Smooth muscle cell of the brain vasculature (primary cell): ENCODE data around the gene FADS2.

ENCODE experiments used
- DNase-seq: peaks from one replicate; pipeline ENCODE4 v3.0.0-alpha.2; 2012; ENCODE audit warnings: low read depth, low spot score

Gene FADS2

DNA sequence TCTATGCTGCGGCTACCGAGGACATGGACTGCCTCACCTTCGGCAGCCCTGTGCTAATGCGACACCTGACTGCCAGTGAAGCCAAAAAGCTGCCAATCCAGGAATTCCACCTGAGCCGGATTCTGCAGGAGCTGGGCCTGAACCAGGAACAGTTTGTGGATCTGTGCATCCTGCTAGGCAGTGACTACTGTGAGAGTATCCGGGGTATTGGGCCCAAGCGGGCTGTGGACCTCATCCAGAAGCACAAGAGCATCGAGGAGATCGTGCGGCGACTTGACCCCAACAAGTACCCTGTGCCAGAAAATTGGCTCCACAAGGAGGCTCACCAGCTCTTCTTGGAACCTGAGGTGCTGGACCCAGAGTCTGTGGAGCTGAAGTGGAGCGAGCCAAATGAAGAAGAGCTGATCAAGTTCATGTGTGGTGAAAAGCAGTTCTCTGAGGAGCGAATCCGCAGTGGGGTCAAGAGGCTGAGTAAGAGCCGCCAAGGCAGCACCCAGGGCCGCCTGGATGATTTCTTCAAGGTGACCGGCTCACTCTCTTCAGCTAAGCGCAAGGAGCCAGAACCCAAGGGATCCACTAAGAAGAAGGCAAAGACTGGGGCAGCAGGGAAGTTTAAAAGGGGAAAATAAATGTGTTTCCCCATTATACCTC lies 32.1 kb upstream of the FADS2 start:
- DNase-seq = no peak

- DNase-seq = no peak
These were observed 30.7 kb upstream of the FADS2 start for GRCh38 chr11:61797263-61797944.

GRCh38 chr11:61799665-61800284 lies 28.3 kb upstream of the FADS2 start:
- DNase-seq = no peak

GRCh38 chr11:61800331-61801281 lies 27.5 kb upstream of the FADS2 start:
- no peak for DNase-seq

DNA sequence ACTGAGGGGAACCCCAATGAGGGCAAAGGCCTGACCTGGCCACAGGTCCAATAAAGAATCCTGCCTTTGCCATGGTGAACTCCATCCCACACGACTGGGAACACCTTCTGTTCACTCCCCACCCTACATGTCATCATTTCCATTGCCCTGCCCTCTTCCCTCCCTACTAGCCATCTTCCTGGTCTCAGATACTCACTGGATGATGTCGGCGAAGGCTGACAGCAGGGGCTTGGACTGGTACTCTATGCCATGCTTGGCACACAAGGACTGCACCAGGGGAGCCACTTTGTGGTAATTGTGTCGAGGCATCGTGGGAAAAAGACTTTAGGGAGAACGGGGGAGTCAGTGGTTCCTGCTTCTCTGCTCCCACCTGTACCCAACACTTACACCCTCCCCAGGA lies 25.5 kb upstream of the FADS2 start:
- DNase-seq = no peak

GRCh38 chr11:61803889-61804647 lies 24.0 kb upstream of the FADS2 start:
- DNase-seq = no peak

GRCh38 chr11:61805146-61805545 lies 23.0 kb upstream of the FADS2 start:
- DNase-seq = no peak

DNA sequence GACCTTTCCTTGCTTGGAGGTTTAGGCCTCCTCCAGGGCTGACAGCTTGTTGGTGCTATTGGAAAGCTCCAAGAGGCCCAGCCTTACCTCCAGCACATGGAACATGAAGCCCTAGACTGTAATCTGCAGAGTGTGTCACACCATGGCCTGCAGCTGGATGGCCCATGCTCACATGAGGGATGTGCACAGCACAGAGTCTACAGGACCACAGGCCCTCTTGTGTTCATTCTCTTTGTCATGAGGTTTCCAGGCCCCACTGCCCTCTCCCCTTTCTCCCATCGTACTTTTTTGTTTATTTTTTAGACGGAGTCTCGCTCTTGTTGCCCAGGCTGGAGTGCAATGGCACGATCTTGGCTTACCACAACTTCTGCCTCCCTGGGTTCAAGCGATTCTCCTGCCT lies 21.3 kb upstream of the FADS2 start:
- DNase-seq = no peak

DNA sequence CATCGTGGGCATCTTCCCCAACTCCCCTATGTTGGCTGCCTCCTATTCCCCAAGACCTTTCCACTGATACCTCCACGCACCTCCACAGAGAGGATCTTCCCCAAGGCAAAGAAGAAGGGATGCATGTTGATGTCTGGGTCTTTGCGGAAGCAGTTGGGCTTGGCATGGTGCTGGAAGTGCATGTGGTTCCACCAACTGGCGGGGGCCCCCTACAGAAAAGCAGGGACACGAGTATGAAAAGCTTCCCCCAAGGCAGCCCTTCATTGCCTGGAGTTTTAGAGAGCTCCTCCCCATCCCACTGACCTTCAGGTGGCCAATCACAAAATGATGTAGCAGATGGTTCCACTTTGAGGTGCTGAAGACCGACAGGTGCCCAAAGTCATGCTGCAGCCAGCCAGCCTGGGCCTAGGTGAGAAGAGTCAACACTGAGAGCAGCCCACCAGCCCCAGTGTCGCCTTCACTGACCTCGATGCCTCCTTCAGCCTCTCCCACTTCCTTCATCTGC lies 17.4 kb upstream of the FADS2 start:
- DNase-seq = no peak

GRCh38 chr11:61811831-61812230 lies 16.3 kb upstream of the FADS2 start:
- DNase-seq = no peak

- no peak for DNase-seq
These were observed 15.2 kb upstream of the FADS2 start for GRCh38 chr11:61812736-61813411.

DNA sequence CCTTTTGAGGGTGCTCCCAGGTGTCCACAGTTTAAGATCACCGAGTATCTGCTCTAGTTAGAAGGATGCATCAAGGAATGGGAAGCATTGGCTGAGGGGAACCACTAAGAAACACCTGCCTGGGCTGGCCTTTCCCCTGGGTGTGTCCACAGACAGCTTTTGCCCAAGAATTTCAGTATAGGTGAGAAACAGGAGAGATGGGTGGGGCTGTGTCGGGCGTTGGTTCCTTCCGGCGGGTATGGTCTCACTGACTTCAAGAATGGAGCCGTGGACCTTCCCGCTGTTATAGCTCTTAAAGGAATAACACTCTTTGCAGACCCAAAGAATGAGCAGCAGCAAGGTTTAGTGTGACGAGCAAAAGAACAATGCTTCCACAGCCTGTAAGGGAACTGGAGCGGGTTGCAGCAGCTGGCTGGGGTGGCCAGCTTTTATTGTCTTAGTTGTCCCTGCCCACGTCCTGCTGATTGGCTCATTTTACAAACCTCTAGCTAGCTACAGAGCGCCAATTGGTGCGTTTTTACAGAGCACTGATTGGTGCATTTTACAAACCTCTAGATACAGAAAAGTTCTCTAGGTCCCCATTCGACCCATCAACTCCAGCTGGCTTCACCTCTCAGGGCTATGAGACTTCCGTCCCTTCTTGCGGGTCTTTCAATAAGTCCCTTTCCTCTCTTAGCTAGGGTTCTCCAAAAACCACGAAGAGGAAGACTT lies 13.7 kb upstream of the FADS2 start:
- no peak for DNase-seq

DNA sequence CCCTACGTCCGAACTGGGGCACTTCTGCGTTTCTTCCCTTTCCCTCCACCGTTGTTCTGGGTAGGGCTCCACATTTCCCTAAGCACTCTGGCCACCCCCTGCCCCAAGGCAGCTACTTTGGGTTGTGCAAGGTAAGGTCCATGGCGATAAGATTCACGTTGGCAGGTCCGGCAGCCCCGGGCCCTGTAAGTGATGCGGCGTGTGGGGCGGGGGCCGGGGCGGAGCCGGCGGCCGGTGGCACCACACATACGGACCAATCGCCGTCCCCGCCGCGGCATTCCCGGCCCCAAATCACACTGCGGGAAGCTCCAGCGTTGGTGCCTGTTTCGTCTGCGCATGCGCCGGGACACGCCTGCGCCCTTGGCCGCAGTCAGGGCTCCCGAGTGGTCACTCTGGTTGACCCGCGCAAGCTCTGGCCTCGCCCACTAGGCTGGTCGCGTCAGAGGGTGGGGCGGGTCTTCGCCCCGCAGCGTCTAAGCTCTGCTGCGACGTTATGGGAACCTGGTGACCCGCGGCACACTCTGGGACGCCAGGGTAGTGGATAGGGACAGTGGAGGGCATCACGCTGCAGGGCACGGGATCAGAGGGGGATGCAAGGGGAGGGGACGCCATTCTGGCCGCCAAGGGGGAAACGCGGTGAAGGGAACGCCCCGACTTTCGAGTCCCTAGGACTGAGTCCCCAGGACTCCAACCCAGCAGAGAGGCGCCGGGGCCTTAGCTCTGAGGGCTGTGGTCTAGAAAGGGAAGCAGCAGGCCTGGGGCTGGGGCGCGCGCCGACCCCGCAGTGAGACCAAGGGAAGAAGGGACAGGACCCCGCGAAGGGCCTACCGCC lies 12.9 kb upstream of the FADS2 start:
- DNase-seq = peak; percentile 91

DNA sequence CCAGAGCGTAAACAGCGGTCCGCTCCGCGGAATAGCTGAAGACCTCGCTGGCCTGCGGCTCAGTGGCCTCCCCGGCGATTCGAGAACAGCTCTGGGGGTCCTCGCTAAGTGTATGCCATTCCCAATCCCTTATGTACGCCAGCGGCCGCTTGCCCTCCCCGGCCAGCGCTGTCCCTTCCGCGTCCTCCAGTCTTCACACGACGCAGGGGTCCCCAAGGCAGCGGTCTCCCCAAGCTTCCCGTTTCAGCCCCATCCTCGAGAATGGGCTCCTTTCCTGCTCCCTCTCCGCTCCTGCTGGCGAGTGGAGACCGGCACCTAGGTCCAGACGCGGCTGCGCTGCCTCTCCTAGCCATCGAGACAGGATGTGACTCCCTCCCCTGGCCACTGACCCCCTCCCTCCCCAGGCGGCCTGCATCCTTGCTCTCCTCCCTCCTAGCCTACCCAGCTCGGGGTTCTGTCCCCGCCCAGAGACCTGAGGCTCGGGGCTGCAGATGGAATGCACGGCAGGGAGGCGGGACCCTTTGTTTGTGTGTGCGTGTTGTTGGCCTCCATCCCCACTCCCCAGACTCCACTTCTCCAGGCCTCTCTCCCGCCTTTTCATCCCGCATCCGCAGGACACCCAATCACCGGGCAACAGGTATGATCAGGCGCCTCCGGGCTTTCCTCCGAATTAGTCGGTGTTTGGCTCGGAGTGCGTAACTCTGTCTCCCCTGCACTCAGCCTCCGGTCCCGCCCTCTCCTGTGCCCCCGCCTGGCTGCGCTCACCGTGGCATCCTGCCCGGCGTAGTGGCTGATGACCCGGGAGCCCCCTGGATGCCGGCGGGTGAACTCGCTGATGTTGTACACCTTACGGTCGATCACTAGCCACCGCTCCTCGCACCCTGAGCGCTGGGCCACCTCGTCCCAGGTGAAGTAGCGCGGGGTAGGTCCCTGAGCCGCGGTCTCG lies 12.0 kb upstream of the FADS2 start:
- no peak for DNase-seq

- DNase-seq = peak; percentile 67
These were observed 11.2 kb upstream of the FADS2 start, which contains the start of gene FADS1 for GRCh38 chr11:61816736-61817455. TSS of gene FADS1 (minus strand) at chr11:61817003. CDS start at chr11:61816929, 74 bp downstream.

GRCh38 chr11:61817471-61818202 lies 10.5 kb upstream of the FADS2 start:
- DNase-seq = no peak
